SK-N-MC (cell line): ENCODE results near the gene GPS1.

Experiments used
- DNase-seq: peaks from one replicate; pipeline ENCODE4 v3.0.0-alpha.2; 2011; ENCODE audit warnings: low read depth, low spot score
- H3K27ac ChIP-seq: fragments of 200-600 bp; sonication (generic); 2 replicates; pipeline ENCODE4 v1.5.1; 2016; ENCODE audit warnings: mixed run types
- H3K36me3 ChIP-seq: fragments of 200-600 bp; sonication (generic); 2 replicates; pipeline ENCODE4 v1.6.1; 2017; ENCODE audit warnings: antibody characterized with exemption, low read length, mixed read lengths; ENCODE audit not compliant: insufficient read depth
- H3K4me3 ChIP-seq: fragments of 200-600 bp; sonication (generic); 2 replicates; pipeline ENCODE4 v1.5.1; 2016
- H3K9ac ChIP-seq: fragments of 200-600 bp; sonication (generic); 2 replicates; pipeline ENCODE4 v1.8.0; 2017; ENCODE audit warnings: mixed run types, mixed read lengths; ENCODE audit not compliant: insufficient read length
- H3K9me3 ChIP-seq: fragments of 200-600 bp; sonication (generic); 2 replicates; pipeline ENCODE4 v1.6.1; 2017; ENCODE audit warnings: low read depth, mild to moderate bottlenecking, antibody characterized with exemption, low read length, moderate library complexity, mixed read lengths
- EZH2 ChIP-seq: fragments of 200-600 bp; sonication (generic); IDR thresholded peaks from one replicate; pipeline ENCODE4 v1.6.1; 2017; ENCODE audit warnings: antibody characterized with exemption
- FOXP2 ChIP-seq: optimal IDR thresholded peaks from 2 replicates; pipeline ENCODE3; 2011; ENCODE audit warnings: mild to moderate bottlenecking, moderate library complexity; ENCODE audit not compliant: insufficient read depth; ENCODE audit errors: extremely low read length, control extremely low read depth
- POLR2AphosphoS5 ChIP-seq: IDR thresholded peaks from 2 replicates; pipeline ENCODE4 v1.6.1; 2012; ENCODE audit warnings: mild to moderate bottlenecking, low read depth, low read length, borderline replicate concordance

GPS1 gene

GRCh38 chr17:82080048-82080788 lies 28.5 kb downstream of the GPS1 start:
- no peak for TF ChIP-seq FOXP2
- no peak; the same call in 1 of the 2 replicates for TF ChIP-seq POLR2AphosphoS5
- DNase-seq: no peak
- no peak overlapping the region for H3K27ac ChIP-seq
- no peak overlapping the region for H3K9ac ChIP-seq
- no peaks in the 10 kb centered on the region for H3K9me3 ChIP-seq
- H3K36me3 ChIP-seq: peaks cover 68% of the 10 kb centered on the region
- no peak overlapping the region for H3K4me3 ChIP-seq

- H3K9me3 ChIP-seq: no peaks in the 10 kb centered on the region
- no peak overlapping the region for H3K4me3 ChIP-seq
- H3K27ac ChIP-seq: no peak overlapping the region
- no peak for TF ChIP-seq FOXP2
- no peak for TF ChIP-seq EZH2
- TF ChIP-seq POLR2AphosphoS5: no peak
- H3K9ac ChIP-seq: no peak overlapping the region
- DNase-seq: no peak
- H3K36me3 ChIP-seq: peaks cover 75% of the 10 kb centered on the region
Observed at GRCh38 chr17:82080789-82081464, 29.2 kb downstream of the GPS1 start.

- no peak overlapping the region for H3K4me3 ChIP-seq
- DNase-seq: no peak
- H3K36me3 ChIP-seq: peaks cover 81% of the 10 kb centered on the region
Observed at GRCh38 chr17:82081546-82081945, 29.8 kb downstream of the GPS1 start.

GRCh38 chr17:82081966-82082365 lies 30.3 kb downstream of the GPS1 start:
- Histone ChIP-seq H3K27ac (no peak overlapping the region), H3K9me3 (no peaks in the 10 kb centered on the region), H3K4me3 (no peak overlapping the region), H3K36me3 (peaks cover 86% of the 10 kb centered on the region), H3K9ac (no peak overlapping the region)
- DNase-seq: no peak
- TF ChIP-seq POLR2AphosphoS5: no peak

More at GRCh38 chr17:82081546-82081945, 29.8 kb downstream of the GPS1 start:
- Histone ChIP-seq H3K9me3 (no peaks in the 10 kb centered on the region), H3K27ac (no peak overlapping the region), H3K9ac (no peak overlapping the region)
- TF ChIP-seq EZH2: no peak

- H3K27ac ChIP-seq: no peak overlapping the region
- peaks cover 90% of the 10 kb centered on the region for H3K36me3 ChIP-seq
- no peaks in the 10 kb centered on the region for H3K9me3 ChIP-seq
- H3K9ac ChIP-seq: no peak overlapping the region
- H3K4me3 ChIP-seq: no peak overlapping the region
- DNase-seq: no peak
- TF ChIP-seq FOXP2: no peak
- no peak for TF ChIP-seq EZH2
- TF ChIP-seq POLR2AphosphoS5: no peak
Observed at GRCh38 chr17:82082456-82082855, 30.8 kb downstream of the GPS1 start.

GRCh38 chr17:82083009-82083408 lies 31.3 kb downstream of the GPS1 start:
- H3K9ac ChIP-seq: no peak overlapping the region
- no peak overlapping the region for H3K4me3 ChIP-seq
- no peak overlapping the region for H3K27ac ChIP-seq
- no peaks in the 10 kb centered on the region for H3K9me3 ChIP-seq
- peaks cover 95% of the 10 kb centered on the region for H3K36me3 ChIP-seq
- no peak for DNase-seq
- TF ChIP-seq EZH2: no peak
- no peak for TF ChIP-seq FOXP2
- TF ChIP-seq POLR2AphosphoS5: no peak; the same call in 1 of the 2 replicates

GRCh38 chr17:82083533-82084359 lies 32.0 kb downstream of the GPS1 start:
- H3K9ac ChIP-seq: no peak overlapping the region
- H3K36me3 ChIP-seq: peaks cover 95% of the 10 kb centered on the region

GRCh38 chr17:82084373-82085030 lies 32.8 kb downstream of the GPS1 start:
- H3K9ac ChIP-seq: no peak overlapping the region
- TF ChIP-seq POLR2AphosphoS5: no peak
- no peak for TF ChIP-seq EZH2
- H3K9me3 ChIP-seq: no peaks in the 10 kb centered on the region
- H3K27ac ChIP-seq: no peak overlapping the region
- peaks cover 97% of the 10 kb centered on the region for H3K36me3 ChIP-seq
- no peak for DNase-seq
- H3K4me3 ChIP-seq: no peak overlapping the region

More at GRCh38 chr17:82083533-82084359, 32.0 kb downstream of the GPS1 start:
- Histone ChIP-seq H3K27ac (no peak overlapping the region), H3K9me3 (no peaks in the 10 kb centered on the region), H3K4me3 (no peak overlapping the region)
- no peak for TF ChIP-seq FOXP2
- no peak for TF ChIP-seq EZH2
- no peak for TF ChIP-seq POLR2AphosphoS5
- DNase-seq: no peak
